ENCODE data around the gene GRIFIN.

DNA sequence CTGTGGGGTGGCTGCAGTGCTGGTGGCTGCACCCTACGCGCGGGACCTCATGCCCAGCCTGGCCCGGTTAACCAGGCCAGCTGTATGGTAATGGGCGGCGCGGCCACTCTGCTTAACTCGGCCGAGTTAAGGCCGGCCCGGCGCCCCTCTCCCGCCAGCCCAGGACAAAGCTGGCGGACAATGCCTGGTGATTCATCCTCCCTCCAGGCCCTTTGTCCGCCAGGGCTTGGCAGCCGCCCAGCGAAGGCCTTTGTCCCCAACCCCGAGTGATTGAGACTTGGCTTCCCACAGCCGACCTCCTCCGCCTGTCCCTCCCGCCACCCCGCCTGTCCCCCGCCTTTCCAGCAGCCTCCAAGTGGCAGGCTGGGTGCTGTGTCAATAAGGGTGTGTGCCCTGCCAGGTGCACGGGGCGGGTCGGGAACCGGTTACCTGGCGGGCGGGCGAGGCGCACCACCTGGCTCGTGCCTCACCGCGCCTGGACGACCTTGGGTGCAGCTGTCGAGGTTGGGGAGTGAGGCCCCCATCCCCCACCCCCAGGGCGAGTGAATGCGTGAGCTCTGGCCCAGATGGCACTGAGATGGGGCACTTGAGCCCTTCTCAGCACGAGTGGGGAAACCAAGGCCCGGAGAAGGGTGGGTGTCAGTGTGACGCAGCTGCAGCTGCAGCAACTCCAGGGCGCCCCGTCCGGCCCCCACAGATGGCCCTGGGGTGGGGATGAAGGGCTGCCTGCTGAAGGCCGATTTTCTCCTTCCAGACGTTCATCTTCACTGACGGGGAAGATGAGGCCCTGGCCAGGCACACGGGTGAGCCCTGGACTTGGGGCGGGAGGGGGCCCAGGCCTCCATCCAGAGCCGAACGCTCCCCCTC, 48.0 kb upstream of the GRIFIN start:
- TF ChIP-seq, protein P1, sequence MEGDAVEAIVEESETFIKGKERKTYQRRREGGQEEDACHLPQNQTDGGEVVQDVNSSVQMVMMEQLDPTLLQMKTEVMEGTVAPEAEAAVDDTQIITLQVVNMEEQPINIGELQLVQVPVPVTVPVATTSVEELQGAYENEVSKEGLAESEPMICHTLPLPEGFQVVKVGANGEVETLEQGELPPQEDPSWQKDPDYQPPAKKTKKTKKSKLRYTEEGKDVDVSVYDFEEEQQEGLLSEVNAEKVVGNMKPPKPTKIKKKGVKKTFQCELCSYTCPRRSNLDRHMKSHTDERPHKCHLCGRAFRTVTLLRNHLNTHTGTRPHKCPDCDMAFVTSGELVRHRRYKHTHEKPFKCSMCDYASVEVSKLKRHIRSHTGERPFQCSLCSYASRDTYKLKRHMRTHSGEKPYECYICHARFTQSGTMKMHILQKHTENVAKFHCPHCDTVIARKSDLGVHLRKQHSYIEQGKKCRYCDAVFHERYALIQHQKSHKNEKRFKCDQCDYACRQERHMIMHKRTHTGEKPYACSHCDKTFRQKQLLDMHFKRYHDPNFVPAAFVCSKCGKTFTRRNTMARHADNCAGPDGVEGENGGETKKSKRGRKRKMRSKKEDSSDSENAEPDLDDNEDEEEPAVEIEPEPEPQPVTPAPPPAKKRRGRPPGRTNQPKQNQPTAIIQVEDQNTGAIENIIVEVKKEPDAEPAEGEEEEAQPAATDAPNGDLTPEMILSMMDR (IDR thresholded peaks at IDR 0.05; ENCODE audit: low read length), result no peak
- TF ChIP-seq EZH2phosphoT487 (IDR thresholded peaks at IDR 0.05; ENCODE audit: low read length), result no peak
